AG04449 (cell line): Measurements from ENCODE around the gene WWC2.

Source experiments
- CTCF ChIA-PET: fragments of 350-600 bp; formaldehyde crosslinking; extraction: SDS; loops from one replicate; lab custom pipeline; 2021; ENCODE audit warnings: antibody characterized with exemption; lab: Yijun Ruan, JAX
- POLR2A ChIA-PET: fragments of 400-600, 350-600 bp; formaldehyde crosslinking; extraction: SDS; loops from one replicate; lab custom pipeline; 2020; ENCODE audit warnings: antibody characterized with exemption, inconsistent platforms; lab: Yijun Ruan, JAX
- DNase-seq: peaks from one replicate; pipeline ENCODE4 v3.0.0-alpha.2; 2010; ENCODE audit warnings: low read depth, low spot score
- H3K4me3 ChIP-seq: 2 replicates; pipeline ENCODE4 v1.5.1; 2011; ENCODE audit warnings: low read depth, mild to moderate bottlenecking, control low read depth, low read length
- CTCF ChIP-seq: IDR thresholded peaks from one replicate; pipeline ENCODE4 v1.5.1; 2011; ENCODE audit warnings: mild to moderate bottlenecking, moderate library complexity, low read length, control low read depth, inconsistent platforms; ENCODE audit not compliant: insufficient read depth; ENCODE audit errors: missing control alignments

WWC2 gene

DNA sequence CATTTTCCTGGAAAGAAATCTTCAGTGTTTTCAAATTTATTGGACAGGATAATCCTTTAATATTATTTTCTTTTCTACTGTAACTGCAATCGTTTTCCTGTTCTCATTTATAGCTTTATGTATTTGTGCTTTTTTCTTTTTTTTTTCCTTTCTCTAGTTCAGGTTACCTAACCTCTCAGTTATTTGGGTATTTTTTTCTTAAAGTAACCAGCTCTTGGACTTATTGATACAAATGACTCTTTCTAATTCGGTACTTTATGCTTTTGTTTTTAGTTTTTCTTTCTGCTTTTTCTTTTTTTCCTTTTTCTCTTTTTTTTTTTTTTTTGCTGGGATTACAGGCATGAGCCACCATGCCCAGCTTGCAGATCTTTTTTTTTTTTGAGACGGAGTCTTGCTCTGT lies 25.2 kb downstream of the WWC2 start:
- ChIA-PET CTCF (no interaction called here), POLR2A (interaction anchor here (0.6 kb wide), 1 partner anchor 17 kb away, joined by 4 read pairs; no protein-coding TSS in a partner anchor)
- H3K4me3 ChIP-seq: no peak overlapping the region
- TF ChIP-seq CTCF: no peak
- DNase-seq: no peak

DNA sequence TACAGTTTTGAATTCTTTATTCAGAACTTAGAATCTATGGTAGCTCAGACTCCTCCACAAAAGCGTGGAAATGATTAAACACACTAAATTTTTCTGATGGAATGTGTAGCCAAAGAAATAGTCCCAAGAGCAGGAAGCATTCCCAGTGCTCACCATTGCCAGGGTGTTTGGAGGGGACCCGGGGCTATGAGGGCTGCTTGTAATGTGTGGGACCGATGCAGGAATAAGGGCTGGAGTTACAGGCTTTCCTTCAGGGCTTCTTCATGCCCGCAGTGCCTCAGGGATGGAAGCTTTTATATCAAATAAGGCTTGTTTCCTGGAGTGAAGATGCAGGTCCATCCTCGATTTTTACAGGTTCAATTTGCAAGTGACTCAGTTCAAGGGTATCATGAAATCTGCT lies 25.8 kb downstream of the WWC2 start:
- DNase-seq: no peak
- POLR2A ChIA-PET: no interaction called here
- no peak for TF ChIP-seq CTCF

DNA sequence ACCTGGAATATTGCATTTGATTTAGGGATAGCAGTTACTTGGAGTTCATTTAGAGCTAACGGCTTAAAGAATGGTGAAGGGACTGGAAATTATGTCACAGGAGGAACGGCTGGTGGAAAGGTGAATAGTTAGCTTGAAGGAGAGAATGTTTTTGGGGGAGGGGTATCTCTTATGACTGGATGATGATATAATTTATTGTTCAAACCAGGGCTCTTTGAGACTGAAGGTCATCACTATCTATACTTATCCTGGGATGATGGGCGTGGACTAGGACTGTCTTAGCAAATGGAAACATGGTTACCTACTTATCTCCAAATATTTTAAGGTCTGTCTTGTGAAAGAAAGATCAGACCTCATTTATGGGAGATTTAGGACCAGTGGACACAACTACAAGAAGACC lies 30.1 kb downstream of the WWC2 start:
- no peak for TF ChIP-seq CTCF
- DNase-seq: no peak
- H3K4me3 ChIP-seq: no peak overlapping the region
- POLR2A ChIA-PET: no interaction called here
- CTCF ChIA-PET: interaction anchor here (0.9 to 1.3 kb wide), 2 partner anchors 32 to 34 kb away, joined by 3 read pairs; no protein-coding TSS in a partner anchor

More for the DNA sequence above, 25.8 kb downstream of the WWC2 start:
- no peak overlapping the region for H3K4me3 ChIP-seq
- CTCF ChIA-PET: no interaction called here

DNA sequence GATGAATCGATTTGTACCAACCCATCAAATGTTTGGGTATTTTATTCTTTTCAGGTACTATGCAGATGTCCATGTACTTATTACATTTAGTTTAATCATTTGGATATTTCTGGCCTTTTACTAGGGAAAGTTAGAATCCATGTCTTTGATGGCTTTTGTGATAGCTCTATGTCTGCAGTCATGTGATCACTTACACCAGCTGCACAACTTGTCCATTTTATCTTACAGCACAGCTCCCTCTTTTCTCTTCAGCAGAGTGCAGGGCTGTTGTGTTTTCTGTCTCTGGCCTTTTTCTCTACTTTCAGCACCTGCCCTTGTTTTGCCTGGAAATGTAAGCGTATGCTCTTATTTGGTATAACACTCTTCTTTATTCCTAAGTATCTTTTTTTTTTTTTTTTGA lies 30.6 kb downstream of the WWC2 start:
- no peak overlapping the region for H3K4me3 ChIP-seq
- TF ChIP-seq CTCF: no peak
- ChIA-PET CTCF (interaction anchor here (0.9 to 1.3 kb wide), 2 partner anchors 32 to 34 kb away, joined by 3 read pairs; no protein-coding TSS in a partner anchor), POLR2A (no interaction called here)
- no peak for DNase-seq

DNA sequence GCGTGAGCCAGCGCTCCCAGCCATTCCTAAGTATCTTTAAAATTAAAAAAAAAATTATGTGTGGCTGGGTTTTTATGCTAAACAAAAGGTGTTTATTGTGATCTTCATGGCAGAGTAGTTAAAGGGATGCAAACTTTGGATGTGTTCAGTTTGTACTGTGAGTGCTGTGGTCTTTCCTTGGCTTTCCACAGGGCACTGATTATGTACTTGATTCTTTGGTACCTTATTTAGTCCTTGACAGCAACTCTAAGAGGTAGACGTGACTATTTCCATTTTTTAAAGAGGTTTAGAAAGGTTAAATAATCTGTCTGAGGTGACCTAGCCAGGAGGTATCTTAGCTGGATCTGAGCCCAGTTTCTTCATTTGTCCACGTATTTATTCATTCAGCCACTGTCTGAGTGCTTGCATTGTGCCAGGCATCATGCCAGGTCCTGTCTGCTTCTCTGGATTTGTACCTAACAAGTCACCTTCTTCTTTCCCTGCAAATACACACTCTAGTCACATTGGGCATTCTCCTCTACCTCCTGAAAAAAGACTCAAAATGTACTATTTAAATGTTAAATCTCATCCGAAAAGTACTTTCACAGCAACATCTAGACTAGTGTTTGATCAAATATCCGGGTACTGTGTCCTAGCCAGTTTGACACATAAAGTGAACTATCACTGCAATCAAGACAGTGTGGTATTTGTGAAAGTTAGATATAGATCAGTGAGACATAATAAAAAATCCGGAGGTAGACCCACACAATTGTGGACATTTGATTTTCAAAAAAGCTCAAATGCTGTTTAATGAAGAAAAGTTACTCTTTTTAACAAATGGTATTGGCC lies 31.5 kb downstream of the WWC2 start:
- no peak overlapping the region for H3K4me3 ChIP-seq
- CTCF ChIA-PET: interaction anchor here (1.4 kb wide), 1 partner anchor 119 kb away, joined by 3 read pairs; no protein-coding TSS in a partner anchor
- no peak for DNase-seq
- no peak for TF ChIP-seq CTCF
- POLR2A ChIA-PET: no interaction called here

GRCh38 chr4:183132081-183132480 lies 33.0 kb downstream of the WWC2 start:
- no peak for DNase-seq
- POLR2A ChIA-PET: interaction anchor here (0.6 to 1.1 kb wide), 2 partner anchors 9 to 57 kb away, joined by 3 to 7 read pairs; no protein-coding TSS in a partner anchor
- no peak overlapping the region for H3K4me3 ChIP-seq
- TF ChIP-seq CTCF: no peak
- CTCF ChIA-PET: interaction anchor here (0.7 kb wide), 1 partner anchor 14 kb away, joined by 3 read pairs; no protein-coding TSS in a partner anchor
